Measurements from ENCODE around the gene ST3GAL2.
"Not testable (repeated sequence)": the region's sequence is repeated elsewhere in the genome, so short reads cannot be mapped to it uniquely, and the experiment has no call there.

ST3GAL2 gene

GRCh38 chr16:70372921-70373728 lies 65.8 kb downstream of the ST3GAL2 start:
- DNase-seq = peak in 2 of 10 donors; percentile 23 to 25
- intact Hi-C loops (cut with DNase I) = no loop called here

GRCh38 chr16:70370924-70371323 lies 68.0 kb downstream of the ST3GAL2 start:
- intact Hi-C loops (cut with DNase I) = no loop called here
- DNase-seq = peak in 2 of 10 donors; percentile 22 to 26

GRCh38 chr16:70370145-70370544 lies 68.8 kb downstream of the ST3GAL2 start:
- DNase-seq = peak in 4 of 10 donors; percentile 32 to 90 (median 57)
- intact Hi-C loops (cut with DNase I) = not testable (repeated sequence)

- peak in 1 of 10 donors; percentile 5 for DNase-seq
- intact Hi-C loops (cut with DNase I) = no loop called here
Measured at GRCh38 chr16:70364399-70364798, 74.5 kb downstream of the ST3GAL2 start.

- peak in 1 of 10 donors; percentile 24 for DNase-seq
- intact Hi-C loops (cut with DNase I) = no loop called here
Measured at GRCh38 chr16:70359552-70359951, 79.3 kb downstream of the ST3GAL2 start.

- peak in 3 of 10 donors; percentile 3 to 44 (median 22) for DNase-seq
- intact Hi-C loops (cut with DNase I) = loop anchor here (5.0 kb wide), 1 partner anchor 52 kb away; the partner anchor contains the start of gene DDX19B
Measured at GRCh38 chr16:70349783-70350182, 89.1 kb downstream of the ST3GAL2 start.

GRCh38 chr16:70348991-70349390 lies 89.9 kb downstream of the ST3GAL2 start:
- intact Hi-C loops (cut with DNase I) = loop anchor here (5.0 kb wide), 1 partner anchor 52 kb away; the partner anchor contains the start of gene DDX19B
- no peak for DNase-seq

GRCh38 chr16:70345840-70346239 lies 93.1 kb downstream of the ST3GAL2 start:
- peak in 1 of 10 donors; percentile 24 for DNase-seq
- intact Hi-C loops (cut with DNase I) = loop anchor here (5.0 kb wide), 1 partner anchor 49 kb away; the partner anchor contains the start of gene DDX19B

GRCh38 chr16:70342016-70342415 lies 96.9 kb downstream of the ST3GAL2 start:
- intact Hi-C loops (cut with DNase I) = no loop called here
- DNase-seq = peak in 1 of 10 donors; percentile 9

GRCh38 chr16:70341600-70341999 lies 97.3 kb downstream of the ST3GAL2 start:
- peak in 2 of 10 donors; percentile 12 to 41 for DNase-seq
- intact Hi-C loops (cut with DNase I) = no loop called here

GRCh38 chr16:70337814-70338213 lies 101.1 kb downstream of the ST3GAL2 start:
- peak in 1 of 10 donors; percentile 32 for DNase-seq
- intact Hi-C loops (cut with DNase I) = no loop called here

GRCh38 chr16:70332728-70333127 lies 106.2 kb downstream of the ST3GAL2 start:
- intact Hi-C loops (cut with DNase I); DNase-seq: not testable (repeated sequence)

GRCh38 chr16:70331588-70332358 lies 107.1 kb downstream of the ST3GAL2 start:
- intact Hi-C loops (cut with DNase I) = no loop called here
- DNase-seq = peak in 8 of 10 donors; percentile 17 to 86 (median 36)

GRCh38 chr16:70331091-70331490 lies 107.8 kb downstream of the ST3GAL2 start:
- DNase-seq = peak in 2 of 10 donors; percentile 15 to 23
- intact Hi-C loops (cut with DNase I) = no loop called here
